ENCODE measurements around the gene FPGT. TPM values are rescaled to one million over a fixed set of nuclear protein-coding genes. Genes with fewer than 3 reads are reported as not detected.

Gene FPGT
- total and polyA plus RNA-seq, 2 of the 4 experiments (the other 2 are of a cell fraction) = 9.4 to 13.3 TPM

DNA sequence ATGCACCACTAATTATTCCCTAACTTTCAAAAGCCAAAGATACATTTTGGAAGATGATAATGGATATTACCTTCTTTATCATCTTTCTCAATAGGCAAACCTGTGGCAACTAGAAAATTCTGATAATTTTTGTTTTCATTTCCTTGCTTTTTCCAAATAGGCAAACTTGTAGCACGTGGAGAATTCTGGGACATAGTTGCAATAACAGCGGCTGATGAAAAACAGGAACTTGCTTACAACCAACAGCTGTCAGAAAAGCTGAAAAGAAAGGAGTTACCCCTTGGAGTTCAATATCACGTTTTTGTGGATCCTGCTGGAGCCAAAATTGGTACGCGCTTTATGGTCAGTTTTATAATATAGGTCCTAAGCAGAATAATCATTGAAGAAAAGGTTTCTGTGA lies 1.5 kb downstream of the FPGT start:
- no peak overlapping the region for H3K56ac ChIP-seq (ENCODE audit: extremely low read depth, insufficient read depth, low read length)
- intact Hi-C loops (cut with micrococcal nuclease) = loop anchor here (2.0 kb wide), 1 partner anchor 39 kb away; no protein-coding TSS in a partner anchor
- H3K27ac ChIP-seq (ENCODE audit: insufficient read depth, low read length) = no peak overlapping the region
- H2BK15ac ChIP-seq (ENCODE audit: low read depth, low read length) = no peak overlapping the region
- no peaks in the 10 kb centered on the region; the same call in 1 of the 2 replicates for H3K9me1 ChIP-seq (ENCODE audit: insufficient read depth, low read length)
- dilution Hi-C loops (cut with HindIII; ENCODE audit: low sequenced_read_pairs, unreplicated experiment) = no loop called here
- H2BK120ac ChIP-seq (ENCODE audit: low read depth, low read length) = no peak overlapping the region
- no peak overlapping the region for H3K23ac ChIP-seq (ENCODE audit: low read depth, low read length)
- in situ Hi-C loops (cut with MboI; ENCODE audit: low sequenced_read_pairs) = loop anchor here (25.0 kb wide), 1 partner anchor 538 kb away; the partner anchor contains the start of genes CRYZ and TYW3
- H3K9me3 ChIP-seq (ENCODE audit: control insufficient read depth, insufficient read depth, low read length) = no peaks in the 10 kb centered on the region
- H3K27me3 ChIP-seq (ENCODE audit: control insufficient read depth, insufficient read depth, low read length) = no peaks in the 10 kb centered on the region
- no peak overlapping the region for H2AFZ ChIP-seq (replicated peaks; ENCODE audit: low read length, poor library complexity)
- CTCF ChIA-PET = no interaction called here
- DNase-seq (no peak), ATAC-seq (ENCODE audit: low read depth) (no peak)
- no peak overlapping the region for H2BK20ac ChIP-seq (ENCODE audit: low read depth, low read length)
- peaks cover 1% of the 10 kb centered on the region; the same call in 1 of the 2 replicates for H3K36me3 ChIP-seq (ENCODE audit: control insufficient read depth, insufficient read depth, low read length)
- H3K4ac ChIP-seq (ENCODE audit: low read depth, low read length) = no peak overlapping the region
- no peak overlapping the region for H3K14ac ChIP-seq (replicated peaks; ENCODE audit: low read depth, low read length)
- peaks cover under 1% of the 10 kb centered on the region; the same call in 1 of the 2 replicates for H3K4me1 ChIP-seq (ENCODE audit: control insufficient read depth, insufficient read depth, low read length)
- POLR2A ChIA-PET (ENCODE audit: unreplicated experiment) = no interaction called here
- no peak overlapping the region for H2BK5ac ChIP-seq (ENCODE audit: low read depth, low read length, poor library complexity, severe bottlenecking)
- TF ChIP-seq, protein P1, sequence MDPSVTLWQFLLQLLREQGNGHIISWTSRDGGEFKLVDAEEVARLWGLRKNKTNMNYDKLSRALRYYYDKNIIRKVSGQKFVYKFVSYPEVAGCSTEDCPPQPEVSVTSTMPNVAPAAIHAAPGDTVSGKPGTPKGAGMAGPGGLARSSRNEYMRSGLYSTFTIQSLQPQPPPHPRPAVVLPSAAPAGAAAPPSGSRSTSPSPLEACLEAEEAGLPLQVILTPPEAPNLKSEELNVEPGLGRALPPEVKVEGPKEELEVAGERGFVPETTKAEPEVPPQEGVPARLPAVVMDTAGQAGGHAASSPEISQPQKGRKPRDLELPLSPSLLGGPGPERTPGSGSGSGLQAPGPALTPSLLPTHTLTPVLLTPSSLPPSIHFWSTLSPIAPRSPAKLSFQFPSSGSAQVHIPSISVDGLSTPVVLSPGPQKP (IDR thresholded peaks at IDR 0.05; ENCODE audit: borderline replicate concordance, low read depth, low read length) = no peak
- TF ChIP-seq MAFK (IDR thresholded peaks at IDR 0.05; ENCODE audit: low read depth, low read length) = no peak
- TF ChIP-seq, protein P2, sequence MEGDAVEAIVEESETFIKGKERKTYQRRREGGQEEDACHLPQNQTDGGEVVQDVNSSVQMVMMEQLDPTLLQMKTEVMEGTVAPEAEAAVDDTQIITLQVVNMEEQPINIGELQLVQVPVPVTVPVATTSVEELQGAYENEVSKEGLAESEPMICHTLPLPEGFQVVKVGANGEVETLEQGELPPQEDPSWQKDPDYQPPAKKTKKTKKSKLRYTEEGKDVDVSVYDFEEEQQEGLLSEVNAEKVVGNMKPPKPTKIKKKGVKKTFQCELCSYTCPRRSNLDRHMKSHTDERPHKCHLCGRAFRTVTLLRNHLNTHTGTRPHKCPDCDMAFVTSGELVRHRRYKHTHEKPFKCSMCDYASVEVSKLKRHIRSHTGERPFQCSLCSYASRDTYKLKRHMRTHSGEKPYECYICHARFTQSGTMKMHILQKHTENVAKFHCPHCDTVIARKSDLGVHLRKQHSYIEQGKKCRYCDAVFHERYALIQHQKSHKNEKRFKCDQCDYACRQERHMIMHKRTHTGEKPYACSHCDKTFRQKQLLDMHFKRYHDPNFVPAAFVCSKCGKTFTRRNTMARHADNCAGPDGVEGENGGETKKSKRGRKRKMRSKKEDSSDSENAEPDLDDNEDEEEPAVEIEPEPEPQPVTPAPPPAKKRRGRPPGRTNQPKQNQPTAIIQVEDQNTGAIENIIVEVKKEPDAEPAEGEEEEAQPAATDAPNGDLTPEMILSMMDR (conservative IDR thresholded peaks at IDR 0.05; ENCODE audit: low read depth, low read length) = no peak
- no peak for TF ChIP-seq POLR2A (IDR thresholded peaks at IDR 0.05; ENCODE audit: low read depth, low read length)
- TF ChIP-seq FOS (IDR thresholded peaks at IDR 0.05; ENCODE audit: low read depth, low read length) = no peak
- TF ChIP-seq MXI1 (IDR thresholded peaks at IDR 0.05; ENCODE audit: borderline replicate concordance, low read depth, low read length) = no peak
- TF ChIP-seq CEBPB (IDR thresholded peaks at IDR 0.05; ENCODE audit: low read depth, low read length) = no peak
- H4K8ac ChIP-seq (ENCODE audit: low read depth in 2 of 2, low read length in 2 of 2) = no peak overlapping the region
- no peak overlapping the region for H3K18ac ChIP-seq (ENCODE audit: low read depth, low read length)
- peaks cover 2 to 5% of the 10 kb centered on the region in 2 experiments; a peak in 2 of 4 replicates for H3K79me1 ChIP-seq (ENCODE audit: low read depth in 1 of 2, low read length in 2 of 2)
- no CpG with 5 or more reads among the region's 5 CpGs for WGBS, 2 experiments (ENCODE audit: extremely low coverage in 2 of 2, insufficient read length in 1 of 2)
- no TSS peak for BruUV-seq (replicated peaks)
- no peak overlapping the region for H4K5ac ChIP-seq (ENCODE audit: low read depth, low read length)
- no peak overlapping the region for H2AK9ac ChIP-seq (replicated peaks; ENCODE audit: low read depth, low read length, poor library complexity)
- H2AK5ac ChIP-seq (ENCODE audit: low read depth, low read length) = no peak overlapping the region
- H4K20me1 ChIP-seq (ENCODE audit: insufficient read depth, low read length) = no peaks in the 10 kb centered on the region
- no peak overlapping the region for H3K4me2 ChIP-seq (ENCODE audit: low read depth, low read length)
- H3K9ac ChIP-seq (ENCODE audit: low read depth, low read length) = no peak overlapping the region
- H3K4me3 ChIP-seq (ENCODE audit: insufficient read depth, low read depth, low read length) = no peak overlapping the region
- H4K91ac ChIP-seq (ENCODE audit: insufficient read depth, low read depth, low read length) = no peak overlapping the region
